GM21576 (cell line): ENCODE measurements around the gene KHDC1L.
"Not testable (repeated sequence)": the region's sequence is repeated elsewhere in the genome, so short reads cannot be mapped to it uniquely, and the experiment has no call there.

Source experiments
- ATAC-seq: cut with Tn5 transposase; IDR thresholded peaks from one replicate; pipeline ENCODE4 v1.9.1; 2021; ENCODE audit warnings: mild to moderate bottlenecking, moderate library complexity; ENCODE audit not compliant: unreplicated experiment

Gene KHDC1L

GRCh38 chr6:73225396-73225795 lies at the start of gene KHDC1L:
Gene KHDC1L, minus strand, starts transcription at chr6:73225496. Its CDS starts 88 bp downstream, at chr6:73225408.
- no peak for ATAC-seq

DNA sequence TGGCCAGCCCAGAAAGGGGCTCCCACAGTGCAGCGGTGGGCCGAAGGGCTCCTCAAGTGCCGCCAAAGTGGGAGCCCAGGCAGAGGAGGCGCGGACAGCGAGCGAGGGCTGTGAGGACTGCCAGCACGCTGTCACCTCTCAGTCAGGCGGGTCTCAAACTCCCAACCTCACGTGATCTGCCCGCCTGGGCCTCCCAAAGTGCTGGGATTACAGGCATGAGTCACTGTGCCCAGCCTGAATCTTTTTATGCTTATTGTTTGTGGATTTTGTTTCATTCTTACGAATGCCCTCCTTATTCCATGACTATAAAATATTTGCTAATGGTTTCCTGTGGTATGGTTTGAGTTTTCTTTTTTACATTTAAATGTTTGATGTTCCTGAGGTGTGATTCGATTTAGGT lies 44.0 kb upstream of the KHDC1L start:
- ATAC-seq, result not testable (repeated sequence)

DNA sequence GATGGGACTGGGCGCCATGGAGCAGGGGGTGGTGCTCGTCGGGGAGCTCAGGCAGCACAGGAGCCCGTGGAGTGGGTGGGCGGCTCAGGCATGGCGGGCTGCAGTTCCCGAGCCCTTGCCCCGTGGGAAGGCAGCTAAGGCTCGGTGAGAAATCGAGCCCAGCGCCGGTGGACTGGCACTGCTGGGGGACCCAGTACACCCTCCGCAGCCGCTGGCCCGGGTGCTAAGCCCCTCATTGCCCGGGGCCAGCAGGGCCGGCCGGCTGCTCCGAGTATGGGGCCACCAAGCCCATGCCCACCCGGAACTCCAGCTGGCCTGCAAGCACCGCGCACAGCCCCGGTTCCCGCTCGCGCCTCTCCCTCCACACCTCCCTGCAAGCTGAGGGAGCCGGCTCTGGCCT lies 43.6 kb upstream of the KHDC1L start:
- not testable (repeated sequence) for ATAC-seq

DNA sequence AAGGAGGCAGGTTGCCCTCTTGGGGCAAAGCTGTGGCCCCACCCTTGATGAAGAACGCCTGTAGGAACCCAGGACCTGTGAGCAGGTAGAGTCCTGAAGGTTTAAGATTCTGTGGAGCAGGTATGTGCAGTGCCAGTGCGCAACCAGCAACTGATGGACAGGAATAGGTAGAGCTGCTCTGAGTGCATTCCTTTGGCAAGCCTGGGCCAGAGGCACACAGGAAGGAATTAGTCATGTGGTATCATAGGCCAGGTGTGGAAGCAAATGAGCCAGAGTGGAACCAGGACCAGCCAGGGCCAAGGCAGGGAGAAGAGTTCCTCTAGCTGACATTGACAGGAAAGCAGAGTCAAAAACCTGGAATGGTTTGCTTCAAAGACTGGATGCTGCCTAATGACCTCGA lies 39.1 kb upstream of the KHDC1L start:
- ATAC-seq, result no peak

GRCh38 chr6:73263570-73263909 lies 38.2 kb upstream of the KHDC1L start:
- no peak for ATAC-seq

DNA sequence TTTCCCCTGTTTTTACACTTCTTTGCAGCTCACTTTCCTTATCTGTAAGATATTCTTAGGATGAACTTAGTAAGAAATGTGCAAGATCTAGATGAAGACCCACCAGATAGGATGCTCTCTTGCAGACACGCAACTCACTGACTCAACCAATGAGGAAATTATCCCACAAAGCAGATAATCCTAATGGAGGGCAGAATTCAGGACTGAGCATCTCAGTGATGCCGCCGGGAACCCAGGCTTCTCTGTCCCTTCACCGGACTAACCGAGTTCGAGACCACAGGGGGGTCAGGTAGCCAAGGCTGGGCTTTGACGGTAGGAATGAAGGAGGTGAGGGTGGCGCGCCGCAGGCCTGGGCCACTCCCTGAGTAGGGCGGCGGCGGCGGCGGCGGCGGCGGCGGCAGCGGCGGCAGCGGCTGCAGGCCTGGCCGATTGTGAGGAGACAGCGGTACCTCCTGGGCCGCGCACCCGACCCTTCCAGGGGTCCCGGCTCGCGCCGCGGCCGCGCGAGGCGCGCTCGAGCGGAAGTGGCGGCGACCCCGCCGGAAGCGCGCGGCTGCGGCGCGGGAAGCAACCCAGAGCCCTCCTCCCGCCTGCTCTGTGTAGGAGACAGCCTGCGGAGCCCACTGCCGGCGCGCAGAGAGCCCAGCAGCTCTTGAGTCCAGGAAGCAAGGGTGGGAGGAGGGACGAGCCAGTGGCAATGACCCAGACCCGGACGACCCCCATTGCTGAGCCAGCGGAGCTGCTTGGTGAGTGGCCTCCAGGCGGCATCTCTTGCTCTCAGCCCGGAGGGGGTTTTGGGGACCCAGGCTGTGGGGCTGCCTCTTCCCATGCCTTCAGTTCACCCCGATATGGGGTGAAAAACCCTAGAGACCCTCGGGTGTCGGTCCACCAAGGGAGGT lies 37.6 kb upstream of the KHDC1L start, which contains the start of gene KHDC1:
TSS of gene KHDC1 (minus strand) at position 526 of the 899 bp plus-strand sequence. CDS start 20,679 bp downstream, outside the sequence.
- ATAC-seq, result peak; percentile 89

- ATAC-seq, result no peak
Measured at GRCh38 chr6:73258721-73259120, 33.4 kb upstream of the KHDC1L start.

DNA sequence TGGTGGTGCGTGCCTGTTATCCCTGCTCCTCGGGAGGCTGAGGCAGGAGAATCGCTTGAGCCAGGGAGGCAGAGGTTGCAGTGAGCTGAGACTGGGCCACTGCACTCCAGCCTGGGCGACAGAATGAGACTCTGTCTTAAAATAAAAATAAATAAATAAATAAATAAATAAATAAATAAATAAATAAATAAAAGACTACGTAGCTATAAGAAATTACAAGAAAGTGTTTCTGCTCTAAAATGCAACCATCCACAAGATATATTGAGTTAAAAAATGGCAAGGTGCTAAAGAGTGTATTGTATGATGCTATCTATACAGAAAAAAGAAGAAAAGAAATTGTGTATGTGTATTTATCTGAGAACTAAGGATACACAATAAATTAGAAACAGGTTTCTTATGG lies 29.0 kb upstream of the KHDC1L start:
- ATAC-seq, result not testable (repeated sequence)

DNA sequence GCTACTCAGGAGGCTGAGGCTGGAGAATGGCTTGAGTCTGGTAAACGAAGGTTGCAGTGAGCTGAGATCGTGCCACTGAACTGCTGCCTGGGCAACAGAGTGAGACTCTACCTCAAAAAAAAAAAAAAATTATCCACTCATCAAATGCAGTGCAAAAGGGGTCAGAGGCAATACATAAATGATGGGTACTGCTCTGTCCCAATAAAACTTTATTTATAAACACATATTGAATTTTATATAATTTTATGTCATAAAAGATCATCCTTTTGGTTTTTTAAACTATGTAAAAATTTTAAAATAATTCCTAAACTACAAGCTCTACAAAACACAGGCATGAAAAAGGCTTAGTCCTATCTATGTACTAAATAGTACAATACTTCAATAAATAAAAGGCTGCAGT lies 27.4 kb upstream of the KHDC1L start:
- no peak for ATAC-seq

- no peak for ATAC-seq
Measured at GRCh38 chr6:73250016-73250415, 24.7 kb upstream of the KHDC1L start.

DNA sequence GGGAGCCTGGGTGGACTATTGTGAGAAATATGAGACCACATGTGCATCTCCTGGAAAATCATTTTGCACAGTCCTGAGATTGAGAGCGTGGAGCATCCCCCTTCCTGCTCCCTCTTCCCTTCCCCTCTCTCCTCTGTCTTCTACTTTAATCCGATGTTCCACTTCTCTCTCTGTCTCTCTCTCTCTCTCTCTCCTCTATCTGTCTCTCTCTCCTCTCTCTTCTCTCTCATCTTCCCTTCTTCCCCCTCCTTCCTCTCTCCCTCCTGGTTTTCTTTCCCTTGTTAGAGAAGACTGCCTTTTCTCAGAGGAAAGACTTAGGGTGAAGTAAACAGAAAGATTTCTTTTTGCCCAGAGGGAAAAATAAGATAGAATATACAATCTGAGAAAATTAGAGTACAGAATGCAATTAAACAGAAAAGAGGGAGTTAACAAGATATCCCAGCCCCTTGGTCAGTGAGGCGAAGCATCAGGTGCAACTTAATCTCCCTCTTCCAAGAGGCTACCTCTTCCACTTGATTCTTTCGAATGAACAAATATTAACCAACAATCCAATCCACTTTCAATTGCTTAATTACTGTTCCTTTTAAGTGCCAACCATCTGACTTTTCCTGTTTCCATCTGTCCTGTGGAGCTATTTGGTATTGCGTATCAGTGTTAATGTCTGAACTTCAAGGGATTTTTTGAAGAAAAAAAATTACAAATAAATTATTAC lies 23.1 kb upstream of the KHDC1L start:
- no peak for ATAC-seq

DNA sequence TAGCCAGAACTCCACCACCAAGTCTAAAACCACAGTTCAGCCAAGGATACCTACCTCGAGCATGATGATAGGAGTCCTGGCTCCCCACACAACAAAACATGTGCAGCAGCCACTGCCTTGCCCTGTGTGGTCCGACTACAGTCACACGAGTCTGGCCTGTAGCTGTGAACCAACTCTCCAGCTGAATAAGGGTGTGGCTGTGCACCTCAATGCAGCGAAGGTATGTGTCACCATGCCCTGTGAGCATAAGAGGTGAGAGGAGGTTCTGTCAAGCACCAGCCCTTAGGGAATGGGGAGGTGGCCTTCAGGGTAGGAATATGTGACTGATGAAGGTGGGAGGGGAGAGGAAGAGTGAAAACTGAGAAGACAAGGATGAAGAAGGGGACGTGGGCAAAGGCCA lies 16.7 kb upstream of the KHDC1L start:
- ATAC-seq, result no peak

DNA sequence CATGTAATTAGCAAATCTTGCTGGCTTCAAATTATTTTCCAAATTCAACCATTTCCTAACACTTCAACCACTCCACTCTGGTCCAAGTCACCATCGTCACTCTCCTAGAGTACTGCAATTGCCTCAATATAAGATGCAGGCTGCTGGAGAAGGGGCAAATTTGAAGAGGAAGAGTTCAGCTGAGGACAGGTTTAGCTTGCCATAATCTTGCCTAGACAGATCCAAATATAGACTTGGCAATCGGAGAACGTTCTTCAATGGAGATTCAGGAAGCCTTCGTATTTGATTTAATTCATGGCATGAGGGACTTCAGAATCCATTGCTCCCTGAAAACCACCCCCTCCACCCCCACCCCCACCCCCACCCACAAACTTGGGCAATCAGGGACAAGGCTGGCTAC lies 15.4 kb upstream of the KHDC1L start:
- no peak for ATAC-seq

DNA sequence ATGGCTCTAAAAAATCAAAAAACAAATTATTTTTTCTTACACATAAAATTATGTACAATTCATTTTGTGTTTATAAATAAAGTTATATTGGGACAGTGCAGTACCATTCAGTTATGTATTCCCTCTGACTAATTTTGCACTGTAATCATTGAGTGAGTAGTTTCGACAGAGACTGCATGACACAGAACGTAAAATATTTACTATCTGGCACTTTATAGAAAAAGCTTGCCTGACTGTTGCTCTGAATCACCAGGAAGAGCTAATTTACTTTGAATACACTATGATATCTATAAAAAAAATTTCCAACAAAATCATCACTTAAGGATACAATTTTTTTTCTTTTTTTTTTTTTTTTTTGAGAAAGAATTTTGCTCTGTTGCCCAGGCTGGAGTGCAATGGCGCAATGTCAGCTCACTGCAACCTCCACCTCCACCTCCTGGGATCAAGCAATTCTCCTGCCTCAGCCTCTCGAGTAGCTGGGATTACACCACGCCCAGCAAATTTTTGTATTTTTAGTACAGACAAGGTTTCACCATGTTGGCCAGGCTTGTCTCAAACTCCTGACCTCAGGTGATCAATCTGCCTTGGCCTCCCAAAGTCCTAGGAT lies 11.0 kb upstream of the KHDC1L start:
- ATAC-seq, result no peak

GRCh38 chr6:73234733-73235132 lies 9.4 kb upstream of the KHDC1L start:
- ATAC-seq, result no peak

GRCh38 chr6:73233971-73234370 lies 8.7 kb upstream of the KHDC1L start:
- not testable (repeated sequence) for ATAC-seq

DNA sequence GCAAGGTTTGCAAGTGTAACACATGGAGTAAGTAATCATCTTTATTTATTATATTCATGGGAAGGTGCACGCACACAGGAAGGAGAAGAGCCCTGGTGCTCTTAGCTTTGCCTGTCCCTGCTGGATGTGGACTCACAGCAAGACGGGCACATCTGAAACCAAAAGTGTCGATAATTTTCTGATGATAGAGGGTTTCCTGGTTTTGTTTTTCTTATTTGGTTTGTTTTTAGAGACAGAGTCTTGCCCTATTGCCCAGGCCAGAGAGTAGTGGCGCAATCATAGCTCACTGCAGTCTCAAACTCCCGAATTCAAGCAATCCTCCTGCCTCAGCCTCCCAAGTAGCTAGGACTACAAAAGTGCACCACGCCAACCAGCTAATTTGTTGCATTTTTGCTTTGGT lies 7.8 kb upstream of the KHDC1L start:
- ATAC-seq, result no peak

DNA sequence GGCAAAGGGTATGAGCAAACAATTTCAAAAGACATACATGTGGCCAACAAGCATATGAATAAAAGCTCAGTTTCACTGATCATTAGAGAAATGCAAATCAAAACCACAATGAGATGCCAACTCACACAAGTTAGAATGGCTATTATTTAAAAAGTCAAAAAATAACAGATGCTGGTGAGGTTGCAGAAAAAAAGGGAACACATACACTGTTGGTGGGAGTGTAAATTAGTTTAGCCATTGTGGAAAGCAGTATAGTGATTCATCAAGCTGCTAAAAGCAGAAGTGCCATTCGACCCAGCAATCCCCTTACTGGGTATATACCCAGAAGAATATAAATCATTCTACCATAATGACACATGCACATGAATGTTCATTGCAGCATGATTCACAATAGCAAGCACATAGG lies 6.7 kb upstream of the KHDC1L start:
- ATAC-seq, result no peak

- no peak for ATAC-seq
Measured at GRCh38 chr6:73227606-73228255, 2.4 kb upstream of the KHDC1L start.

DNA sequence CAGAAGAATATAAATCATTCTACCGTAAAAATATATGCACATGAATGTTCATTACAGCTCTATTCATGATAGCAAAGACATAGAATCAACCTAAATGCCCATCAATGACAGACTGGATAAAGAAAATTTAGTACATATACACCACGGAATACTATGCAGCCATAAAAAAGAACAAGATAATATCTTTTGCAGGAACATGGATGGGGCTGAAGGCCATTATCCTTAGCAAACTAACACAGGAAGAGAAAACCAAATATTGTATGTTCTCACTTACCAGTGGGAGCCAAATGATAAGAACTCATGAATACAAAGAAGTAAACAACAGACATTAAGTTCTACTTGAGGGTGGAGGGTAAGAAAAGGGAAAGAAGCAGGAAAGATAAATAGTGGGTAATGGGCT lies 8.4 kb downstream of the KHDC1L start:
- no peak for ATAC-seq

GRCh38 chr6:73209117-73209516 lies 16.2 kb downstream of the KHDC1L start:
- no peak for ATAC-seq
